Neural cell (in vitro differentiated cells): Measurements from ENCODE around the gene WNT5B.

Source experiments
- CTCF ChIP-seq: fragments of 450-650 bp; IDR thresholded peaks from 2 replicates; pipeline ENCODE4 v1.5.1; 2014; ENCODE audit warnings: antibody characterized with exemption, mild to moderate bottlenecking, moderate library complexity; ENCODE audit not compliant: poor library complexity, severe bottlenecking
- EP300 ChIP-seq: fragments of 450-650 bp; conservative IDR thresholded peaks from 2 replicates; pipeline ENCODE4 v1.6.1; 2014; ENCODE audit warnings: antibody characterized with exemption, mild to moderate bottlenecking, moderate library complexity; ENCODE audit not compliant: poor library complexity, severe bottlenecking
- EZH2 ChIP-seq: fragments of 200-600, 300-800 bp; shearing (Covaris generic), sonication (generic); IDR thresholded peaks from 2 replicates; pipeline ENCODE4 v1.6.1; 2014; ENCODE audit warnings: antibody characterized with exemption, low read length, borderline replicate concordance, mild to moderate bottlenecking; ENCODE audit not compliant: insufficient read depth, poor library complexity, severe bottlenecking
- POLR2AphosphoS5 ChIP-seq: IDR thresholded peaks from 2 replicates; pipeline ENCODE4 v1.6.1; 2012
- RAD21 ChIP-seq: fragments of 450-650 bp; conservative IDR thresholded peaks from 2 replicates; pipeline ENCODE4 v1.6.1; 2014; ENCODE audit warnings: antibody characterized with exemption, mild to moderate bottlenecking, moderate library complexity
- REST ChIP-seq: IDR thresholded peaks from 2 replicates; pipeline ENCODE4 v1.6.1; 2012; ENCODE audit warnings: borderline replicate concordance
- SMC3 ChIP-seq: fragments of 450-650 bp; conservative IDR thresholded peaks from 2 replicates; pipeline ENCODE4 v1.6.1; 2014; ENCODE audit warnings: antibody characterized with exemption, mild to moderate bottlenecking, moderate library complexity; ENCODE audit not compliant: poor library complexity

- TF ChIP-seq EP300 (peak; percentile 22), CTCF (peak; percentile 94), RAD21 (peak; percentile 89), POLR2AphosphoS5 (no peak), EZH2 (no peak), REST (no peak), SMC3 (peak; percentile 86)
Measured at GRCh38 chr12:1605129-1606020, 23.7 kb upstream of the WNT5B start.
